Measurements from ENCODE around the gene SERPINB6.
"Not testable (repeated sequence)": the region's sequence is repeated elsewhere in the genome, so short reads cannot be mapped to it uniquely, and the experiment has no call there.

DNA sequence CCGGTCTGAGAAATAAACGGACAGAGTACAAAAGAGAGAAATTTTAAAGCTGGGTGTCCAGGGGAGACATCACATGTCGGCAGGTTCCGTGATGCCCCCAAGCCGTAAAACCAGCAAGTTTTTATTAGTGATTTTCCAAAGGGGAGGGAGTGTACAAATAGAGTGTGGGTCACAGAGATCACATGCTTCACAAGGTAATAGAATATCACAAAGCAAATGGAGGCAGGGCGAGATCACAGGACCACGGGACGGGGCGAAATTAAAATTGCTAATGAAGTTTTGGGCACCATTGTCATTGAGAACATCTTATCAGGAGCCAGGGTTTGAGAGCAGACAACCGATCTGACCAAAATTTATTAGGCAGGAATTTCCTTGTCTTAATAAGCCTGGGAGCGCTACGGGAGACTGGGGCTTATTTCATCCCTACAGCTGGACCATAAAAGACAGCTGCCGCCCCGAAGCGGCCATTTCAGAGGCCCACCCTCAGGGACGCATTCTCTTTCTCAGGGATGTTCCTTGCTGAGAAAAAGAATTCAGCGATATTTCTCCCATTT lies 37.4 kb upstream of the SERPINB6 start:
- TF ChIP-seq CHD1 (IDR thresholded peaks at IDR 0.05; ENCODE audit: low read depth, low read length); CTCF (conservative IDR thresholded peaks at IDR 0.05; ENCODE audit: low read depth, low read length); MXI1 (IDR thresholded peaks at IDR 0.05; ENCODE audit: borderline replicate concordance, low read depth, low read length); POLR2A (IDR thresholded peaks at IDR 0.05; ENCODE audit: low read depth, low read length); SMC3 (IDR thresholded peaks at IDR 0.05; ENCODE audit: low read depth, low read length); MAZ (IDR thresholded peaks at IDR 0.05; ENCODE audit: borderline replicate concordance, low read depth, low read length); MAFK (IDR thresholded peaks at IDR 0.05; ENCODE audit: low read depth, low read length); FOS (IDR thresholded peaks at IDR 0.05; ENCODE audit: low read depth, low read length); NFE2L2 (IDR thresholded peaks at IDR 0.05; ENCODE audit: low read depth, low read length); RAD21 (IDR thresholded peaks at IDR 0.05; ENCODE audit: low read length); CEBPB (IDR thresholded peaks at IDR 0.05; ENCODE audit: low read depth, low read length); RCOR1 (IDR thresholded peaks at IDR 0.05; ENCODE audit: insufficient replicate concordance, low read length): not testable (repeated sequence)
- TF ChIP-seq, protein P1, sequence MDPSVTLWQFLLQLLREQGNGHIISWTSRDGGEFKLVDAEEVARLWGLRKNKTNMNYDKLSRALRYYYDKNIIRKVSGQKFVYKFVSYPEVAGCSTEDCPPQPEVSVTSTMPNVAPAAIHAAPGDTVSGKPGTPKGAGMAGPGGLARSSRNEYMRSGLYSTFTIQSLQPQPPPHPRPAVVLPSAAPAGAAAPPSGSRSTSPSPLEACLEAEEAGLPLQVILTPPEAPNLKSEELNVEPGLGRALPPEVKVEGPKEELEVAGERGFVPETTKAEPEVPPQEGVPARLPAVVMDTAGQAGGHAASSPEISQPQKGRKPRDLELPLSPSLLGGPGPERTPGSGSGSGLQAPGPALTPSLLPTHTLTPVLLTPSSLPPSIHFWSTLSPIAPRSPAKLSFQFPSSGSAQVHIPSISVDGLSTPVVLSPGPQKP (IDR thresholded peaks at IDR 0.05; ENCODE audit: borderline replicate concordance, low read depth, low read length), result not testable (repeated sequence)
